ENCODE data around the gene NEDD4L. TPM values are rescaled to one million over a fixed set of nuclear protein-coding genes. Genes with fewer than 3 reads are reported as not detected.

NEDD4L gene
- total RNA-seq, 3 donors from 2014 or later, result 161 to 309 (median 256) TPM

DNA sequence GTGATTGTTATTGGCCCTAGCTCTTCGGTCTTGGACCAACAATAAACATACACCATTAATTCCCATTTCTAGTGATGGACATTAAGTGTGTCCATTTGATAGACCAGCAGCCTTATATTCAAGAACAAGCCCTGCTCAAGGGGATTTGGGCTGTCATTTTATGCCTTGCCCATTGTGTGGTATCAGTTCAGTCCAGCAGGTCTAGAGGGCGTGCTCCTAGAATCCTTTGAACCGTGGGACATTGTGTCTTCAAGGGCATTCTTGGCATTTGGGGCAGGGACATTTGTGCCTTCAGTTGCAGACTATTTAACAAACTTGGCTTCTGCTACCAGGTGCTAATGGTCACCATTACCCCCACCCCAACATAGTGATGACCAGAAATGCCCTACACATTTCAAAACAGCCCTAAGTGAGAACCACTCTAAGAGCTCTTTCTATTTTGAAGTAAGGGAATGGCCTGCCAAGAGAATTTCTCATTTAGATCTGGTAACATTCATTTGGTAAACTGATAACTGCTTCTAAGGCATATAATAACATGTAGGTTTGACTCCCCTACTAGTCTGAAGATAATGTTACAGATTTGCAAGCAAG, 300.1 kb downstream of the NEDD4L start:
- H3K9me3 ChIP-seq, result no peaks in the 10 kb centered on the region
- DNase-seq (no peak), ATAC-seq (no peak)
- H3K36me3 ChIP-seq (ENCODE audit: low read depth), result no peaks in the 10 kb centered on the region
- no peaks in the 10 kb centered on the region for H3K4me1 ChIP-seq (ENCODE audit: low read depth)
- H3K4me3 ChIP-seq, result no peak overlapping the region
- intact Hi-C loops (cut with DNase I, micrococcal nuclease), result no loop called here
- TF ChIP-seq, protein P1, sequence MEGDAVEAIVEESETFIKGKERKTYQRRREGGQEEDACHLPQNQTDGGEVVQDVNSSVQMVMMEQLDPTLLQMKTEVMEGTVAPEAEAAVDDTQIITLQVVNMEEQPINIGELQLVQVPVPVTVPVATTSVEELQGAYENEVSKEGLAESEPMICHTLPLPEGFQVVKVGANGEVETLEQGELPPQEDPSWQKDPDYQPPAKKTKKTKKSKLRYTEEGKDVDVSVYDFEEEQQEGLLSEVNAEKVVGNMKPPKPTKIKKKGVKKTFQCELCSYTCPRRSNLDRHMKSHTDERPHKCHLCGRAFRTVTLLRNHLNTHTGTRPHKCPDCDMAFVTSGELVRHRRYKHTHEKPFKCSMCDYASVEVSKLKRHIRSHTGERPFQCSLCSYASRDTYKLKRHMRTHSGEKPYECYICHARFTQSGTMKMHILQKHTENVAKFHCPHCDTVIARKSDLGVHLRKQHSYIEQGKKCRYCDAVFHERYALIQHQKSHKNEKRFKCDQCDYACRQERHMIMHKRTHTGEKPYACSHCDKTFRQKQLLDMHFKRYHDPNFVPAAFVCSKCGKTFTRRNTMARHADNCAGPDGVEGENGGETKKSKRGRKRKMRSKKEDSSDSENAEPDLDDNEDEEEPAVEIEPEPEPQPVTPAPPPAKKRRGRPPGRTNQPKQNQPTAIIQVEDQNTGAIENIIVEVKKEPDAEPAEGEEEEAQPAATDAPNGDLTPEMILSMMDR (IDR thresholded peaks at IDR 0.05), result no peak

DNA sequence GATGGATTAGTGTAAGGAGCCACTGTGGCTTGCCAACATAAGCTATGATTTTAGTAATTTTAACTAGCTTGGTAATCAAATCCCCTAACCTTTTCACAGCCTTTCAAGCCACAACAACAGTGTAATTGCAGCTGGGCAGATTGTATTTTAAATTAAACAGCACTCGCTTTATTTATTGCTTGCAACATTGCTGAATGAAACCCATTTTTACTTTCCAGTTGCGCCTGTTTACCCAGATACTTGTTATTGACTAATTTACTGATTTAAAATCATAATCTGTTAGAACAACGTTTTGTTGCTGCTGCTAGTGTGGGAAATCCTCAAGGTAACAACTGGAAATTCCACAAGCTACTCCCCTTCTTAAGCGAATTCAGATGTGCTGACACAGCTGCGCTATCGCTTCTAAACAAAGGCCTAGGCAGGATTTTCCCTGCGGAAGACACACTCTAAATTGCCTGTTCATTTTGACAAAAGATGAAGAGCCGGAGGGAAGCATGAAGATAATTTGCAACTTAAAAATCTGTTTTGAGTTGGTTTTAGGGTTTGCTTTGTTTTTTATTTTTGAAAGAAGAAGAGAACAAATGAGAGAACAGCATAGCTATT, 300.9 kb downstream of the NEDD4L start:
- Histone ChIP-seq H3K4me3 (no peak overlapping the region), H3K4me1 (ENCODE audit: low read depth) (no peaks in the 10 kb centered on the region), H3K36me3 (ENCODE audit: low read depth) (no peaks in the 10 kb centered on the region), H3K9me3 (no peaks in the 10 kb centered on the region)
- intact Hi-C loops (cut with DNase I, micrococcal nuclease), result no loop called here
- TF ChIP-seq, protein P1 (IDR thresholded peaks at IDR 0.05), result no peak
- no peak for DNase-seq
- no peak for ATAC-seq

DNA sequence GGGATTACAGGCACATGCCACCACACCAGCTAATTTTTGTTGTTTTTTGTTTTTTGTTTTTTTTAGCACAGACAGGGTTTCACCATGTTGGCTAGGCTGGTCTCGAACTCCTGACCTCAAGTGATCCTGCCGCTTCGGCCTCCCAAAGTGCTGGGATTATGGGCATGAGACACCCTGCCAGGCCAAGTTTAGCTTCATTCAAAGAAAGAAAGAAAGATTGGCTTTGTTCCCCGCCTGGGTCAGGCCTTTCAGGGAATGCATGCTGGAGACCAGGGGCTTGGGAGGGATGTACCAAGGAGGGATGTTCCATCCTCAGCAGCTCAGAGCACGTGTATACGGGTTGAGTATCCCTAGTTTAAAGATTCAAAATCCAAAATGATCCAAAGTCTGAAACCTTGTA, 301.8 kb downstream of the NEDD4L start:
- intact Hi-C loops (cut with DNase I, micrococcal nuclease), result no loop called here
- no peak for DNase-seq
- ATAC-seq, result no peak
- Histone ChIP-seq H3K36me3 (ENCODE audit: low read depth) (no peaks in the 10 kb centered on the region), H3K4me3 (no peak overlapping the region), H3K9me3 (no peaks in the 10 kb centered on the region), H3K4me1 (ENCODE audit: low read depth) (no peaks in the 10 kb centered on the region)
- TF ChIP-seq, protein P1 (IDR thresholded peaks at IDR 0.05), result no peak

DNA sequence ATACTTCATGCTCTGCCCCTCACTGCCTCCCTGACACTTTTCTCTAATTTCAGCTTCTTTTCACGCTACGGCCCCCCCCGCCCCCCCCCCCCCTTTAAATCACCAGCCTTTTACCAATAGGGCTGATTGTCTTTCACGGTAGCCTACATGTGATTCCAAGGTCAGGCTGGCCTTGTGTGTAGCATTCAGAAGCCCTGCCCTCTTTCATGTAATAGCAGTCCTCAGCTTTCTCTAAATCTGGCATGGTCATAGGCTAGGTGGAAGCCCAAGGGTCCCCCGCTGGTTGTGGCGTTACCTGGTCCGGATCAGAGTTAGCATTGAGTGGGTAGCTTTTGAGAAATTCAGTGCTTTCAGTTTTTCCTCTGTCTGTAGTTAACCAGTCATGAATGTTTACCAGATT, 303.1 kb downstream of the NEDD4L start:
- DNase-seq (no peak), ATAC-seq (no peak)
- H3K9me3 ChIP-seq, result no peaks in the 10 kb centered on the region
- intact Hi-C loops (cut with DNase I, micrococcal nuclease), result no loop called here
- H3K4me3 ChIP-seq, result no peak overlapping the region
- TF ChIP-seq, protein P1 (IDR thresholded peaks at IDR 0.05), result no peak
- no peaks in the 10 kb centered on the region for H3K4me1 ChIP-seq (ENCODE audit: low read depth)
- H3K36me3 ChIP-seq (ENCODE audit: low read depth), result no peaks in the 10 kb centered on the region

DNA sequence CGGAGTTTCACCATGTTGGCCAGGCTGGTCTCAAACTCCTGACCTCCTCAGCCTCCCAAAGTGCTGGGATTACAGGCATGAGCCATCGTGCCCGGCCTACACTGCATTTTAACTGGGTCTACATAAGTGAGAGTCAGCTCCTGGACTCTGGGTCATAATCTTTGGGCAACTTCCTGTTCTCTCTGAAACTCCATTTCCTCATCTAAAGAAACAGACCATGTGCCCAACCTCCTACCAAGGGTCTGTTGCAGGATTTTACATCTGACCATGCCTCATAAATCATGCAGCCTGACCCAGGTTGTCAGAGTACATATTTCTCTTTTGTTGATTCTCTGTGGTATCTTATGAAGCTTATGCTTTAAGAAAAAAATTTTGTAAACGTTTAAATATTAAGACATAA, 304.5 kb downstream of the NEDD4L start:
- H3K4me3 ChIP-seq, result no peak overlapping the region
- TF ChIP-seq, protein P1 (IDR thresholded peaks at IDR 0.05), result no peak

More for the DNA sequence above, 304.5 kb downstream of the NEDD4L start:
- Histone ChIP-seq H3K4me1 (ENCODE audit: low read depth) (no peaks in the 10 kb centered on the region), H3K9me3 (no peaks in the 10 kb centered on the region), H3K36me3 (ENCODE audit: low read depth) (no peaks in the 10 kb centered on the region)
- ATAC-seq (no peak), DNase-seq (no peak)
- intact Hi-C loops (cut with DNase I, micrococcal nuclease), result no loop called here
